Caki2 (cell line): ENCODE measurements around the gene RXRA. TPM values are rescaled to one million over a fixed set of nuclear protein-coding genes. Genes with fewer than 3 reads are reported as not detected.

Experiments
- DNase-seq: peaks from one replicate; pipeline ENCODE4 v3.0.0-alpha.2; 2015; ENCODE audit warnings: low read depth
- in situ Hi-C: cut with HindIII; loops from 2 replicates; pipeline ENCODE4 v1.10.0; 2016; ENCODE audit warnings: low sequenced_read_pairs, low pct_unique_long_range_greater_than_20kb, mixed read lengths
- total RNA-seq: library from RNA; depleted of rRNA; stranded (reverse); fragments of >200 nt; shearing (Covaris generic); gene quantifications from 2 replicates; pipeline ENCODE4 v1.2.3, GENCODE V29; 2014; ENCODE audit warnings: low replicate concordance

Gene RXRA
- total RNA-seq, 1 experiment from 2014 or later, result 20.6 TPM

DNA sequence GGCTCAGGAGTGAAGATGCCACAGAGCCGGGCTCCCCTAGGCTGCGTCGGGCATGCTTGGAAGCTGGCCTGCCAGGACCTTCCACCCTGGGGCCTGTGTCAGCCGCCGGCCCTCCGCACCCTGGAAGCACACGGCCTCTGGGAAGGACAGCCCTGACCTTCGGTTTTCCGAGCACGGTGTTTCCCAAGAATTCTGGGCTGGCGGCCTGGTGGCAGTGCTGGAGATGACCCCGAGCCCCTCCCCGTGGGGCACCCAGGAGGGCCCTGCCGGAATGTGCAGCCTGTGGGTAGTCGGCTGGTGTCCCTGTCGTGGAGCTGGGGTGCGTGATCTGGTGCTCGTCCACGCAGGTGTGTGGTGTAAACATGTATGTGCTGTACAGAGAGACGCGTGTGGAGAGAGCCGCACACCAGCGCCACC lies 113.1 kb downstream of the RXRA start:
- in situ Hi-C loops, result no loop called here
- DNase-seq, result no peak

DNA sequence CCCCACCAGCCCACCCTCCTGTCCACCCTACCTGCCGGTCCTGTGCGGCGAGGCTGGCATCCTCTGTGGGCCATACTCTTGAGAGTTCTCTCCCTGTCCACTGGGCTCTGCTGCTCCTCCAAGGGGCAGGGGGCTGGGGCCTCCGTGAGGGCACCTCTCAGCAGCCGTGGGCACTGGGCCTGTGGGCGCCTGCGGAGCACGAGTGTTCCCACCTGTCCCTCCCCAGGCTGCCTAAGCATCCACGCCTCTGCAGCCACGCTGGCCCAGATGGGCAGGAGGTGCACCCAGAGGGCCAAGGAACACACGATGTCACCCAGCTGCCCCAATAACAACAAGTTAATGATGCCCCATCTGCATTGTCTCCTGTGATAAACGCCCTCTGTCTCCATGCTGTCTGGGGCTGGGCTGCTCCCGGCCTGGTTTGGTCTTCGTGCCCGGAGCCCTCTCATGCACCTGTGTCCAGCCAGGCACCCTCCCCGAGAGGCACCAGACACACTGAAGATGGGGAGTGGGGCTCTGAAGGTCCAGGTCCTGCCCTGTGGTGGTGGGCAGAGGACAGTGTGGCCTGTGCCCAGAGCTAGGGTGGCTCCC lies 114.5 kb downstream of the RXRA start:
- in situ Hi-C loops, result no loop called here
- DNase-seq, result no peak

DNA sequence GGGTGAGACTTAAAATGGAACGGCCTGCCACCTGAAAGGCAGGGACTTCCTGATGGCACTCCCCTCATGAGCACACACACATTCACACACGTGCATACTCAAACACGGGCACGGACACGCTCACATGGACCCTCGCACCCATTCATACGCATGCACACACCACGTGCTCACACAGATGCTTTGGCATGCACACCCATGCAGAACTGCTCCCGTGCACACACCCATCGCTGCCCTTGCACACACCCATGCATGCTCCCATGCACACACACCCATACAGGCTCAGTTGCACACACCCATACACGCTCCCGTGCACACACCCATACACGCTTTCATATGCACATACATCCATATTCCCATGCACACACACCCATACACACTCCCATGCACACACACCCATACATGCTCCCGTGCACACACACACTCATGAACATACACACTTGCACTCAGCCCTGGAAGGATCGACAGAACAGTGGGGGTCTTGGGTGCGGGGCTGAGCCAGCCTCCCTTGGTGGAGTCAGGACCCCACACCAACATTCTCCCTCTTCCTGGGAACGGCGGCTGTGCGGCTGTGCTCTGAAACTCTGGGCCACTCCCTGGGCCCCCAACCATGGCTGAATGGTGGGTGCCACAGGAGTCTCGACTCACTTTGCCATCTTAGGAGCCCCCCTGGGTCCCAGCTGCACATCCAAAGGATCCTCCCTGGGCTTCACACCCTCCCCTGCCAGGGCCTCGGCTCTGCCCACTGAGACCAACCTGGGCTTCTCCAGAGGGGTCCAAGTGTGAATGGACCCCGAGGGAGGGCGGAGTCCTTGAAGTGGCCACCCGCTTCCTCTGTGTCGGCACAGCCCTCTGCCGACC lies 115.2 kb downstream of the RXRA start:
- DNase-seq, result no peak
- in situ Hi-C loops, result no loop called here

DNA sequence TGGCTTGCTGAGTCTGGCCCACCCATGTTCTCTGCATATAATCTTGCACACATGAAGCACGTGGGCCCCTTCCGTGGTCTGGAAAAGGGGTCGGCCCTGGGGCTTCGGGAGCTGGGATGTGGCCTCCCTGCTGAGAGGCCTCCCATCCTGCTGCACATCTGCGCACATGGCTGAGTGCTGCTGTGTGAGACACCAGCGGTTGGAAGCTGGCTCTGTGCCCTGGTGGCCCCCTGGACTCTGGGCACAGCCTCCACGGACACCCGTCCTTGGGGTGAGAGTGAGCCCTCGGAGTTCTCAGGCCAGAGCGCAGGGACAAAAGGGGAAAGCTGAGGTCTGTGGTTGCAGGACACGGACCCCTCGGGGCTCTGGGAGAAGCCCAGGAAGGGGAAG lies 115.8 kb downstream of the RXRA start:
- in situ Hi-C loops, result no loop called here

DNA sequence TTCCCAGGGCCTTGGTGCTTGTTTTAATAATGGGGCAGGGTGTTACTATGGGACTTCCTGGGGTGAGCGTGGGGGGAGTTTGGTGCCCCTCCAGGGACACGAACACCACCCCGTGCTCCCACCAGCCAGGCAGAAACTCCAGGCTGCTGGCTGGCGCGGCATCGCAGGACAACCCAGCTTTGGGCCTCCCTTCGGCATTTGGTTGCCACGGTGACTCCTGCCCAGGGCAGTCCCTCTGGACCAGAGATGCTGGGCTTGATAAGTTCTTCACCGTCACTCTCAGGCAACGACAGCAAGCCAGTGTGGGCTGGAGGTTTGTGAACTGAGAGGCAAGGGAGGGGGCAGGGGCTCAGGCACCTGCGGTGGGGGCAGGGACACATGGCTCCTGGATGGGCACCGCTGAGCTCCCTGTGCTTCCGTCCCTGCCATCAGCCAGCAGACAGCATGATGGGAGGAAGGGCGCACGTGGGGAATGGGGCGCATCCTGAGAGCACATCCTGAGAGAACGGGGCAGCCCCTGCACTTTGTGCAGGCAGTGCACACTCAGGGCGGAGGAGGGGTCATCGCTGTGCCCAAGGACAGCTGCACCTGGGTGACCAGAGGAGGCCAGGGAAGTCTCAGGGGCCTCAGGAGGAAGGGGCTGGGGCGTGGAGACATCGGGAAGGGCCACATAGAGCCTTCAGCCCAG lies 116.4 kb downstream of the RXRA start:
- no peak for DNase-seq
- in situ Hi-C loops, result no loop called here

More for the DNA sequence above, 115.8 kb downstream of the RXRA start:
- no peak for DNase-seq

DNA sequence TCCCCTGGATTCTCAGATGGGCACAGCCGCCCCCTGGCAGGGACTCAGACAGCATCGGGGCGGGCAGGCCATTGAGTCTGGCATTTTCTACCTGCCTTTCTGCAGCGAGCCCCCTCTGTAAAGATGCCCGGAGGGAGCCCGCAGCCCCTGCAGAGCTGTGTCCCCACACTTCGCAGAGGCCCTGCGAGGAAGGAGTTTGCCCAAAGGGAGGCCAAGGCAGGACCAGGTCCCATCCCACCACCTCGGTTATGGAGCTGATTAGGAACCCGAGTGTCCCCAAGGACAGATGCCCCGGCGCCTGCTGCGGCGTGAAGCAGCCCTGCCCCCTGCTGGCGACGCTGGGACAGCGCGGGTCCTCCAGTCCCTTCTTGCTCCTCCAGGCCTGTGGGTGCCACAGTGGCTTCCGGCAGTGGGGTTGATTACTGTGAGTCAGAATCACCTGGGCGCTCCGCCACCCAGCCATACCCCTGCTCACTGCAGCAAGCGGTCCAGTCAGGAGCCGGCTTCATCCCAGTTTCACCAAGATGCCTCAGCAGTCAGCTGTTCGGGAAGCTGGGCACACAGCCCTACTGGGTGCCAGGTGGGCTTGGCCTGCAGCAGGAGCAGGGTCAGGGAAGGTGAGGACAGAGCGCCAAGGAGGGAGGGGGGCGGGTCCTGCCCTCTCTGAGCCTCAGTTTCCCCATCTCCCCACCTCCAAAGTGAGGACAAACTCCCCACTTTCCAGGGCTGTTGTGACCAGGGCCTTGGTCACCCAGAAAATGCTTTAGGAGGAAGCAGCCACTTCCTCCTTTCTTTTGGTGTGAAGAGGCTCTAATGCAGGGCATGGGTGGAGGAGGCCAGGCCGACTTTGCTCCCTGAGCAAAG lies 117.2 kb downstream of the RXRA start:
- DNase-seq, result peak; percentile 93
- in situ Hi-C loops, result no loop called here

DNA sequence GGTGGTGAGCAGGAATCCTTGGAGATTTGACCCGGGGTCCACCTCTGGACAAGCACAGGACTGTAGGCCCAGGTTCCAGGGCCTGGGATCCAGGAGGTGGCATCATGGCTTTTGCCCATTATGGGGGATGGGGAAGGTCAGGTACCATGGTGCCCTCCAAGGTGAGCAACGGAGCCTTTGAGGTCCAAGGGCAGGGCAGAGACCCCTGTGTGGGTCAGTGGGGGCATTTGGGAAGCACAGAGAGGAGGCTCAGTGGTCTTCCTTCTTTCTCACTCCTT lies 117.7 kb downstream of the RXRA start:
- in situ Hi-C loops, result no loop called here
- DNase-seq, result no peak

DNA sequence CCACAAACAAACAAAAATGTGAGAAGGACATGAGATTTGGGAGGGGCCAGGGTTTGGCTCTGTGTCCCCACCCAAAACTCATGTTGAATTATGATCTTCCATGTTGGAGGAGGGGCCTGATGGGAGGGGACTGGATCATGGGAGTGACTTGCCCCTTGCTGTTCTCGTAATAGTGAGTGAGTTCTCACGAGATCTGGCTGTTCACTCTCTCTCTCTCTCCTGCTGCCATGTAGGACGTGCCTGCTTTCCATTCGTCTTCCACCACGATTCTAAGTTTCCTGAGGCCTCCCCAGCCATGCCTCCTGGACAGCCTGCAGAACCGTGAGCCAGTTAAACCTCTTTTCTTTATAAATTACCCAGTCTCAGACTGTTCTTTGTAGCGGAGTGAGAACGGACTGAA lies 118.7 kb downstream of the RXRA start:
- no peak for DNase-seq
- in situ Hi-C loops, result no loop called here

DNA sequence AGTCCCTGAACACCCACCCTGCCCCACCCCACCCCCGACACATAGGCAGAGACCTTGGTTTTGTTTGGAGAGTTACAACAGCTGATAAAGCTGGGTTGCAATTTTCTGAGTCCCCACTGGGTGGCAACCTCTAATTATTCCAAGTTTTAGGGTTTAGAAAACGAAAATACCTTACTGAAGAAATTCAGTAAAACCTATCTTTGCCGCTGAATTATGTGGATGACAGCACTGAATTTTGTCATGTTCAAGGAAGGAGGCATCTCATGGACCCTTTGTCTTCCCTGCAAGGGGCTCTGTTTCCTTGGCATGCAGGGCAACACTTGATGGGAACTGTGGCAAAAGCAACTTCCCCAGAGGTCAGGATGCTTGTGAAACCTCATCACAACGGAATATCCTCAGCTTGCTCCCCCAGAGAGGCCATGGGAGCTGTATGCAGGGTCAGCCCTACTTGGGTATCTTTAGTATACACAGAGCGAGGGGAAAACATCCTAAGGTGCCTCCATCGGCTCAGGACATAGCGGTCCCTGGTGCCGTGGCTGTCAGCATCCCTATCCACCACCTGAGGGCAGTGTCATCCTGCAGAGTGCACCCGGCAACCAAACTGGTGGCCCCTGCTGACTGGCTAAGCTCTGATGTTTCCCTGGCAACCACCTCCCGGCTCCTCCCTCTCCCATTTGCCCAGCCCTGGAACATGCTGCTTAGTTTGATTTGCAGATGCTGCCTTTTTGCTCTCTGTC lies 123.1 kb downstream of the RXRA start:
- DNase-seq, result peak; percentile 76
- in situ Hi-C loops, result no loop called here

DNA sequence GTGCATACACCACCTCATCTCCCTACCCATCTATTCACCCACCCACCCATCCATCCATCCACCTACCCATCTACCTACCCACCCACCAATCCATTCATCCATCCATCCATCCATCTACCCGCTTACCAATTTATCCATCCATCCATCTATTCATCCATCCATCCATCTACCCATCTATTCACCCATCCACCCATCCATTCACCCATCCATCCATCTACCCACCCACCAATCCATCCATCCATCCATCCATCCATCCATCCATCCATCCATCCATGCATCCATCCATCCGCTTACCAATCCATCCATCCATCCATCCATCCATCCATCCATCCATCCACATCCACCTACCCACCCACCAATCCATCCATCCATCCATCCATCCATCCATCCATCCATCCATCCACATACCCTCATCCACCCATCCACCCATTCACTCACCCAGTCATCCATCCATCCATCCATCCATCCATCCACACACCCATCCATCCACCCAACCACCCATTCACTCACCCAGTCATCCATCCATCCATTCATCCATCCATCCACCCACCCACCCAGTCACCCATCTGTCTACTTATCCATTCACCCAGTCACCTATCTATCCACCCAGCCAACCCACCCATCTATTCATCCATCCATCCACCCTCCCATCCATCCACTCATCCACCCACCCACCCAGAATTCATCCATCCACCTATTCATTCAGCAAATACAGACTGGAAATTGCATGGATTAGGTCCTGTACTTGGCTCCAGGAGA lies 125.6 kb downstream of the RXRA start:
- DNase-seq, result no peak
- in situ Hi-C loops, result no loop called here

DNA sequence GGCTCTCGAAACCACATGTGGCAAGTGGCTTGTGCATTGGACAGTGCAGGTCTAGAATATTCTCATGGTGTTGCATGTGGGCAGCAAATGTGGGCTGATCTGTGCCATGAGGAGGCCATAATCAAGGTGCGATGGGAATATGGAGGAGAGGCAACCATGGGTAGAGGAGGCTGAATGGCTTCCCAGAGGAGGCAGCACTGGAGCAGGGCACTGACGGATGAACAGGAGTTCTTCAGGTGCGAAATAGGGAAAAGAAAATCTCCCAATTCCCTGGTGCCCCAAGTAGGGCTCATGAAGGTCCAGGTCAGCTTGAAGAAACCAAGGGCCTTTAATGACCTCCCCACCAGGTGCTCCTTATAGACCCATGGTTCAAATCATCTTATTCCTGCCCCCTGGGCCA lies 126.5 kb downstream of the RXRA start:
- DNase-seq, result no peak
- in situ Hi-C loops, result no loop called here

DNA sequence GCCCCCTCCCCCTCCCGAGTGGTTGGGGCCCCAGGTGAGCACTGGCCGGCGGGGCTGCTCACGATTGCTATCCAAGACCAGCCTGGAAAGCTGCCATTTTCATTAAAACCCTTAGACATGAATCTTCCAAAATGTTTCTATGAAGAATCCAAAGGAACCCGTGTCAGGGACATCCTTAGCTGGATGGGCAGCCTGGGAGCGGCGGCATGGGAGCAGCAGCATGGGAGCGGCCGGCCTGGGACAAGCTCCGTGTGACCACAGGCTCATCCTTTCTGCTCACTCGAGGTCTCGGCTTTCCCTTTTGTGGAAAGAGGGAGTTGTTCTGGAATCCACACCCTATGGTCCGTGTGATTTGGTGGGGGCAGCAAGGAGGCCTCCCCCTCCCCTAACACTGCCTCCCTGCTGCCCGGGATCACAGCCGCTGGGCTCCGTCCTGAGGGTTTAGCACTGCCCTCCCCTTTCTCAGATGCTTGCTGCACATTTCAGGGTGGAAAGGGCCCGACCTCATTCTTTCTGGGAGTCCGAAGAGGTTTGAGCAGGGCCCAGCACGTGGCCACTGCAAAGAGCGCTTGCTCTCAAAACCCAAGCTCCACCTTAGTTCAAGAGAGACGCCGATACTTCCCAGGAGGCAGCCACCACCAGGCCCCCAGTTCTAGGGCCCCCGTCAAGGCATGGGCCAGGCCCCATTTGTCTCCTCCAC lies 127.7 kb downstream of the RXRA start:
- in situ Hi-C loops, result no loop called here
- DNase-seq, result no peak

DNA sequence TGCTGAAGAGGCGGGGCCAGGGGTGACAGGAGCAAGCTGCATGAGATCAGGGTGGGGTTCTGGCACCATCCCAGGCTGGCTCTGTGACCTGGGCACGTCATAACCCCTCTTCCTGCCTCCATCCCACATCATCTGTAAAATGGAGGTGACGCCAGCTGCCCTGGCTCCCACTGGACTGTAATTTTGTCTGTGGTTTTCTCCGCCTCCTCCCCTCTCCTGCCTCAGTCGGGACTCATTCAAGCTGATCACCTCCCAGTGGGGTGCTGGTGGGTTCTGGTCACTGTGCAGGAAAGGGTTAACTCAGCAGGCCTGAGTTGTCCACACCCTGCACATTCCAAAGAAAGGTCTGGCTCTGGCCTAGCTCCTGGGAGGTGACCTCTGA lies 128.2 kb downstream of the RXRA start:
- in situ Hi-C loops, result no loop called here
- DNase-seq, result no peak

DNA sequence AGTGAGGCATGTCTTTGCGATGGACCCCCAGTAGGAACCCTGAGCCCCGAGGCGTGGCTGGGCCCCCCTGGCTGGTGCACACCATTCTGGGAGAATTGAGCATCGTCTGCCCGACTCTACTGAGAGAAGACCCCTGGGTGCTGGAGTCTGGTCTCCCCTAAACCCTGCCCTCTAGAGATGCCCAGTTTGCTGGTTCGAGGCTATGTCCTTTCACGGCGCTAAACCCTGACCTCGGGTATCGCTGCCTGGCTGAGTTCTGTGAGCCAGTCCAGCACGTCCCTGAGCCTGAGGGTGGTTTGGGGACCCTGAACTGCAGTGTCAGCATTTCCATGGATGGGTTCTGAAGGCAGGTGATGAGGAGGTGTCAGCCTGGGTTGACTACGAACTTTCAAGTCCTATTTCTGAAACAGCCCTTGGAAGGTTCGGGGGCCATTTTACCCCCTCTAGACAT lies 128.8 kb downstream of the RXRA start:
- in situ Hi-C loops, result no loop called here
- no peak for DNase-seq

DNA sequence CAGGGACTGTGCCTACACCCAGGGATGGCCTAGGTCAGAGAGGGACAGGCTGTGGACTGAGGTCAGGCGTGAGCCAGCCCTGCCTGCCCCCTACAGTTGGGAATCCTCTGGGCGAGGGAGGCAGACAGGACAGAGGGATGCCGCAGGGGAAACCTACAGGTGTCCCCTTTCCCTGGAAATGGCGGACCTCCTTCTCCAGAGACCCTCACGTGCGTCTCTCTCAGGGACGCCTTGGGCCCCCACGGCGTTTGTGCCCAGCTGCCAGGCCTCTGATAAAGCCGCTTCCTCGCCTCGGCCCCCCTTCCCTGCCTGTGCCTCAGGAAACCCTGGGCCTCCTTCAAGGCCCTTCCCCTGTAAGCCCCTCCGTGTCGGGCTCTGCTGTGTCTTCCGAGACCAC lies 129.3 kb downstream of the RXRA start:
- in situ Hi-C loops, result no loop called here
- DNase-seq, result no peak

DNA sequence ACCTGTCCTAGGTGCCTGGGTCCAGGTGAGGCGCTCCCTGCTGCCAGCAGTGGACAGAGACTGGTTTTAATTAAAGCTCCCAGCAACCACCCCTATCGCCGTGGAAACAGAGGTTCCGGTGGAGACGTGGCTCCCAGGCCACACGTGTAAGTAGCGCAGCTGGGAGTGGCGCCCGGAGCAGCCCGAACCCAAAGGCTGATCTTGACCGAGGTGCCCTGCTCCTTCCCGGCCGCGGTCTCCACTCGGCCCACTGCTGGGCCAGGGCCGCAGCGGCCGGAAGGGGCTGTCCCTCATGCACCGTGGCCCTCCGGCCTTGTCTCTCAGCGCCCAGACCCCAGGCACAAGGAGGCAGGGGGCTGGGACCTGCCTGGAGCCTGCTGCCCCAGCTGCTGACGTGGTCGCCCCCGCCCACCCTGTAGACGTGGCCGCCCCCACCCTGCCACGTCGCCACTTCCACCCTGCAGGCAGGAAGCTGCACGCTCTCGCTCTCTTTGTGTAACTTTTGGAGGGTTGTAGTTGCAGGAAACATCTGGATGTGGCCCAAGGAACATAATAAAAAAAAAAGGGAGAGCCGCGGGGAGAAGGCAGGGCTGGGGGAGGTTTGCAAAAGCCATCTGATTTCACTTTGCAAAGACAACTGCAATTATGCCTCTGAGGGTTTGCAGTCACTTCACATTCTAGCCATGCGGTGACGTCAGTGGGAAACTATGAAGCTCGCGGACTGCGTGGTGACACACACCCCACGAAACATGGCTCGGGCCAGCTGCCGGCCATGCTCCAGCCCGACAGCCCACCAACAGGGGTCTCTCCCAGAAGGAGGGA lies 129.9 kb downstream of the RXRA start:
- DNase-seq, result no peak
- in situ Hi-C loops, result no loop called here
